Measurements from ENCODE around the gene CEACAM19.
"Not testable (repeated sequence)": the region's sequence is repeated elsewhere in the genome, so short reads cannot be mapped to it uniquely, and the experiment has no call there.

CEACAM19 gene

GRCh38 chr19:44700547-44700946 is 29.3 kb downstream of the CEACAM19 start:
- Mint-ChIP-seq H3K27ac (no peak overlapping the region), H3K36me3 (peaks cover 4% of the 10 kb centered on the region), H3K9me3 (no peaks in the 10 kb centered on the region), H3K4me1 (peaks cover 7% of the 10 kb centered on the region), H3K4me3 (no peak overlapping the region)
- no peak for DNase-seq (ENCODE audit: low spot score in 2 of 2)
- ATAC-seq = no peak

GRCh38 chr19:44701228-44701627 is 29.9 kb downstream of the CEACAM19 start:
- peaks cover 7% of the 10 kb centered on the region for H3K4me1 Mint-ChIP-seq
- no peaks in the 10 kb centered on the region for H3K9me3 Mint-ChIP-seq
- no peak for ATAC-seq
- H3K4me3 Mint-ChIP-seq = no peak overlapping the region
- peaks cover 4% of the 10 kb centered on the region for H3K36me3 Mint-ChIP-seq
- DNase-seq (ENCODE audit: low spot score in 2 of 2) = no peak
- no peak overlapping the region for H3K27ac Mint-ChIP-seq

- H3K4me1 Mint-ChIP-seq = peaks cover 5% of the 10 kb centered on the region
- no peak overlapping the region for H3K27ac Mint-ChIP-seq
- DNase-seq (ENCODE audit: low spot score in 2 of 2) (no peak), ATAC-seq (no peak)
- H3K4me3 Mint-ChIP-seq = no peak overlapping the region
- H3K9me3 Mint-ChIP-seq = no peaks in the 10 kb centered on the region
- H3K36me3 Mint-ChIP-seq = peaks cover 2% of the 10 kb centered on the region
Measured at GRCh38 chr19:44702551-44703176, 31.4 kb downstream of the CEACAM19 start.

- no peak for ATAC-seq
- Mint-ChIP-seq H3K9me3 (no peaks in the 10 kb centered on the region), H3K4me3 (no peak overlapping the region), H3K36me3 (no peaks in the 10 kb centered on the region), H3K27ac (no peak overlapping the region), H3K4me1 (no peaks in the 10 kb centered on the region)
- no peak for DNase-seq (ENCODE audit: low spot score in 2 of 2)
Measured at GRCh38 chr19:44703336-44704078, 32.2 kb downstream of the CEACAM19 start.

- no peaks in the 10 kb centered on the region for H3K36me3 Mint-ChIP-seq
- ATAC-seq = no peak
- H3K4me1 Mint-ChIP-seq = peaks cover 2% of the 10 kb centered on the region
- no peak for DNase-seq (ENCODE audit: low spot score in 2 of 2)
- no peak overlapping the region for H3K27ac Mint-ChIP-seq
- no peak overlapping the region for H3K4me3 Mint-ChIP-seq
- H3K9me3 Mint-ChIP-seq = no peaks in the 10 kb centered on the region
Measured at GRCh38 chr19:44704982-44705381, 33.7 kb downstream of the CEACAM19 start.

- H3K36me3 Mint-ChIP-seq = no peaks in the 10 kb centered on the region
- no peak overlapping the region for H3K4me3 Mint-ChIP-seq
- H3K4me1 Mint-ChIP-seq = peaks cover 8% of the 10 kb centered on the region
- ATAC-seq (no peak), DNase-seq (ENCODE audit: low spot score in 2 of 2) (no peak)
- no peak overlapping the region for H3K27ac Mint-ChIP-seq
- H3K9me3 Mint-ChIP-seq = no peaks in the 10 kb centered on the region
Measured at GRCh38 chr19:44705502-44706010, 34.3 kb downstream of the CEACAM19 start.

- Mint-ChIP-seq H3K9me3 (no peaks in the 10 kb centered on the region), H3K4me1 (peaks cover 12% of the 10 kb centered on the region), H3K36me3 (no peaks in the 10 kb centered on the region), H3K4me3 (no peak overlapping the region), H3K27ac (no peak overlapping the region)
- no peak for ATAC-seq
- no peak for DNase-seq (ENCODE audit: low spot score in 2 of 2)
Measured at GRCh38 chr19:44706506-44707236, 35.4 kb downstream of the CEACAM19 start.

- DNase-seq (ENCODE audit: low spot score in 2 of 2) (no peak), ATAC-seq (no peak)
- peaks cover 12% of the 10 kb centered on the region for H3K4me1 Mint-ChIP-seq
- H3K9me3 Mint-ChIP-seq = no peaks in the 10 kb centered on the region
- no peak overlapping the region for H3K27ac Mint-ChIP-seq
- H3K4me3 Mint-ChIP-seq = no peak overlapping the region
- no peaks in the 10 kb centered on the region for H3K36me3 Mint-ChIP-seq
Measured at GRCh38 chr19:44707794-44708193, 36.5 kb downstream of the CEACAM19 start.

- Mint-ChIP-seq H3K27ac (no peak overlapping the region), H3K36me3 (no peaks in the 10 kb centered on the region), H3K4me1 (peaks cover 12% of the 10 kb centered on the region), H3K9me3 (no peaks in the 10 kb centered on the region), H3K4me3 (no peak overlapping the region)
- ATAC-seq (no peak), DNase-seq (ENCODE audit: low spot score in 2 of 2) (no peak)
Measured at GRCh38 chr19:44708940-44709339, 37.7 kb downstream of the CEACAM19 start.

GRCh38 chr19:44709434-44710266 is 38.4 kb downstream of the CEACAM19 start:
- not testable (repeated sequence) for H3K4me3 Mint-ChIP-seq; H3K36me3 Mint-ChIP-seq; DNase-seq (ENCODE audit: low spot score in 2 of 2); H3K9me3 Mint-ChIP-seq; ATAC-seq
- H3K27ac Mint-ChIP-seq = peak overlapping the region; percentile 75
- peaks cover 12% of the 10 kb centered on the region for H3K4me1 Mint-ChIP-seq

- H3K27ac Mint-ChIP-seq = peak overlapping the region; percentile 75
Measured at GRCh38 chr19:44710483-44710882, 39.2 kb downstream of the CEACAM19 start.

GRCh38 chr19:44712864-44713515 is 41.7 kb downstream of the CEACAM19 start:
- no peak overlapping the region for H3K4me3 Mint-ChIP-seq
- H3K4me1 Mint-ChIP-seq = peaks cover 12% of the 10 kb centered on the region
- ATAC-seq = no peak
- peaks cover 10% of the 10 kb centered on the region for H3K9me3 Mint-ChIP-seq
- no peak overlapping the region for H3K27ac Mint-ChIP-seq
- H3K36me3 Mint-ChIP-seq = no peaks in the 10 kb centered on the region
- no peak for DNase-seq (ENCODE audit: low spot score in 2 of 2)

More at GRCh38 chr19:44710483-44710882, 39.2 kb downstream of the CEACAM19 start:
- Mint-ChIP-seq H3K4me1 (peaks cover 12% of the 10 kb centered on the region), H3K9me3 (peaks cover 9% of the 10 kb centered on the region), H3K4me3 (no peak overlapping the region), H3K36me3 (no peaks in the 10 kb centered on the region)
- DNase-seq (ENCODE audit: low spot score in 2 of 2) (no peak), ATAC-seq (no peak)

- DNase-seq (ENCODE audit: low spot score in 2 of 2) (no peak), ATAC-seq (no peak)
- Mint-ChIP-seq H3K36me3 (no peaks in the 10 kb centered on the region), H3K4me3 (no peak overlapping the region), H3K27ac (no peak overlapping the region), H3K4me1 (peaks cover 12% of the 10 kb centered on the region), H3K9me3 (peaks cover 10% of the 10 kb centered on the region)
Measured at GRCh38 chr19:44714597-44715169, 43.4 kb downstream of the CEACAM19 start.

GRCh38 chr19:44717603-44718002 is 46.3 kb downstream of the CEACAM19 start:
- H3K9me3 Mint-ChIP-seq = peaks cover 10% of the 10 kb centered on the region
- DNase-seq (ENCODE audit: low spot score in 2 of 2) = no peak
- H3K36me3 Mint-ChIP-seq = no peaks in the 10 kb centered on the region
- no peak overlapping the region for H3K4me3 Mint-ChIP-seq
- no peak overlapping the region for H3K27ac Mint-ChIP-seq
- ATAC-seq = no peak
- H3K4me1 Mint-ChIP-seq = peaks cover 10% of the 10 kb centered on the region
